ENCODE data around the gene MAZ.
"Not testable (repeated sequence)": the region's sequence is repeated elsewhere in the genome, so short reads cannot be mapped to it uniquely, and the experiment has no call there.

- not testable (repeated sequence) for TF ChIP-seq CTCF (IDR thresholded peaks at IDR 0.05; ENCODE audit: insufficient read depth, low read length, poor library complexity, severe bottlenecking); EZH2phosphoT487 (conservative IDR thresholded peaks at IDR 0.05; ENCODE audit: low read length)
These were observed 45.1 kb upstream of the MAZ start for GRCh38 chr16:29761280-29761651.

All from SU-DHL-6 (cell line).